H9 (cell line): ENCODE measurements around the gene FLT1. TPM values are rescaled to one million over a fixed set of nuclear protein-coding genes. Genes with fewer than 3 reads are reported as not detected.
A peak's percentile ranks its signal among the peaks of the same experiment; 100 is the strongest.

Experiments used
- DNase-seq: peaks from one replicate; pipeline ENCODE4 v3.0.0-alpha.2; 2017
- H2AFZ ChIP-seq: one replicate; pipeline ENCODE4 v1.6.1; 2013; ENCODE audit warnings: mild to moderate bottlenecking, low read length, control low read depth, moderate library complexity
- H2AK5ac ChIP-seq: 2 replicates; pipeline ENCODE4 v1.6.1; 2013; ENCODE audit warnings: low read length, control low read depth, mixed read lengths; ENCODE audit not compliant: insufficient read length
- H2BK120ac ChIP-seq: one replicate; pipeline ENCODE4 v1.6.1; 2013; ENCODE audit warnings: low read depth, mild to moderate bottlenecking, low read length, control low read depth, inconsistent platforms; ENCODE audit not compliant: poor library complexity, severe bottlenecking
- H2BK12ac ChIP-seq: 2 replicates; pipeline ENCODE4 v1.6.1; 2013; ENCODE audit warnings: low read length, control low read depth, mixed read lengths, low read depth; ENCODE audit not compliant: insufficient read length
- H2BK15ac ChIP-seq: 2 replicates; pipeline ENCODE4 v1.6.1; 2013; ENCODE audit warnings: low read depth, low read length, control low read depth
- H2BK20ac ChIP-seq: one replicate; pipeline ENCODE4 v1.6.1; 2013; ENCODE audit warnings: low read depth, mild to moderate bottlenecking, low read length, control low read depth, inconsistent platforms; ENCODE audit not compliant: poor library complexity, severe bottlenecking
- H2BK5ac ChIP-seq: 2 replicates; pipeline ENCODE4 v1.6.1; 2013; ENCODE audit warnings: low read length, control low read depth, mixed read lengths; ENCODE audit not compliant: insufficient read length
- H3K14ac ChIP-seq: 2 replicates; pipeline ENCODE4 v1.6.1; 2013; ENCODE audit warnings: low read length, control low read depth; ENCODE audit not compliant: insufficient read depth
- H3K18ac ChIP-seq: 2 replicates; pipeline ENCODE4 v1.6.1; 2013; ENCODE audit warnings: low read depth, mild to moderate bottlenecking, mixed read lengths, low read length, control low read depth; ENCODE audit not compliant: insufficient read length
- H3K23ac ChIP-seq: 2 replicates; pipeline ENCODE4 v1.6.1; 2013; ENCODE audit warnings: low read length, control low read depth, mixed read lengths, low read depth; ENCODE audit not compliant: insufficient read length
- H3K23me2 ChIP-seq: 2 replicates; pipeline ENCODE4 v1.6.1; 2013; ENCODE audit warnings: low read depth, mild to moderate bottlenecking, mixed read lengths, low read length, control low read depth; ENCODE audit not compliant: insufficient read length, poor library complexity, severe bottlenecking
- H3K27ac ChIP-seq: 2 replicates; pipeline ENCODE4 v1.5.1; 2013; ENCODE audit warnings: low read length, control low read depth, mixed read lengths, low read depth; ENCODE audit not compliant: insufficient read length
- H3K27me3 ChIP-seq: 2 replicates; pipeline ENCODE4 v1.6.1; 2013; ENCODE audit warnings: low read length, control low read depth, inconsistent platforms; ENCODE audit not compliant: insufficient read depth
- H3K4ac ChIP-seq: 2 replicates; pipeline ENCODE4 v1.6.1; 2013; ENCODE audit warnings: low read depth, mild to moderate bottlenecking, control low read depth, inconsistent platforms, low read length, moderate library complexity
- H3K4me1 ChIP-seq: 2 replicates; pipeline ENCODE4 v1.6.1; 2013; ENCODE audit warnings: low read length, control low read depth, inconsistent platforms; ENCODE audit not compliant: insufficient read depth
- H3K4me2 ChIP-seq: 2 replicates; pipeline ENCODE4 v1.6.1; 2013; ENCODE audit warnings: low read length, control low read depth, mixed read lengths; ENCODE audit not compliant: insufficient read length, insufficient read depth
- H3K56ac ChIP-seq: 2 replicates; pipeline ENCODE4 v1.6.1; 2013; ENCODE audit warnings: low read depth, mild to moderate bottlenecking, mixed read lengths, low read length, control low read depth; ENCODE audit not compliant: insufficient read length
- H3K79me1 ChIP-seq: 2 replicates; pipeline ENCODE4 v1.6.1; 2013; ENCODE audit warnings: low read depth, mild to moderate bottlenecking, moderate library complexity, low read length, control low read depth, inconsistent platforms; ENCODE audit not compliant: insufficient read depth, poor library complexity, severe bottlenecking
- H3K79me2 ChIP-seq: 2 replicates; pipeline ENCODE4 v1.6.1; 2013; ENCODE audit warnings: low read length, control low read depth, inconsistent platforms; ENCODE audit not compliant: insufficient read depth
- H3K9ac ChIP-seq: 2 replicates; pipeline ENCODE4 v1.6.1; 2013; ENCODE audit warnings: low read length, control low read depth, mixed read lengths; ENCODE audit not compliant: insufficient read length; ENCODE audit errors: extremely low read depth
- H3K9me3 ChIP-seq: one replicate; pipeline ENCODE4 v1.6.1; 2013; ENCODE audit warnings: low read depth, low read length, inconsistent platforms; ENCODE audit not compliant: control insufficient read depth
- H3T11ph ChIP-seq: one replicate; pipeline ENCODE4 v1.6.1; 2013; ENCODE audit warnings: mild to moderate bottlenecking, low read length, control low read depth, inconsistent platforms
- H4K20me1 ChIP-seq: one replicate; pipeline ENCODE4 v1.6.1; 2013; ENCODE audit not compliant: control insufficient read depth, insufficient read length, insufficient read depth
- H4K5ac ChIP-seq: 2 replicates; pipeline ENCODE4 v1.6.1; 2013; ENCODE audit warnings: low read depth, mild to moderate bottlenecking, mixed read lengths, low read length, control low read depth; ENCODE audit not compliant: insufficient read length
- H4K8ac ChIP-seq: replicated peaks from 2 replicates; pipeline ENCODE4 v1.6.1; 2013; ENCODE audit warnings: low read length, control low read depth, mixed read lengths, low read depth; ENCODE audit not compliant: insufficient read length
- H4K91ac ChIP-seq: 2 replicates; pipeline ENCODE4 v1.6.1; 2013; ENCODE audit warnings: low read depth, mild to moderate bottlenecking, moderate library complexity, mixed read lengths, low read length, control low read depth; ENCODE audit not compliant: insufficient read length
- H3K27ac Mint-ChIP-seq, 3 experiments: 2 replicates in 2 of 3; 3 replicates in 1 of 3; pipeline ENCODE4 v1.8.0; 2020 to 2021; ENCODE audit warnings: mixed read lengths in 3 of 3, mild to moderate bottlenecking in 1 of 3, moderate library complexity in 1 of 3
- H3K27me3 Mint-ChIP-seq: 2 replicates; pipeline ENCODE4 v1.8.0; 2021; ENCODE audit warnings: low read depth, mild to moderate bottlenecking, moderate library complexity, mixed read lengths
- H3K36me3 Mint-ChIP-seq, 3 experiments: 2 replicates in 2 of 3; 3 replicates in 1 of 3; pipeline ENCODE4 v1.8.0; 2020 to 2021; ENCODE audit warnings: low read depth in 3 of 3, mixed read lengths in 3 of 3; ENCODE audit not compliant: insufficient read depth in 1 of 3
- H3K4me1 Mint-ChIP-seq, 2 experiments: 2 replicates each; pipeline ENCODE4 v1.8.0; 2020; ENCODE audit warnings: mixed read lengths in 2 of 2
- H3K4me3 Mint-ChIP-seq, 2 experiments: 2 replicates in 1 of 2; 3 replicates in 1 of 2; pipeline ENCODE4 v1.8.0; 2020 to 2021; ENCODE audit warnings: mild to moderate bottlenecking in 2 of 2, mixed read lengths in 2 of 2, moderate library complexity in 1 of 2
- H3K9me3 Mint-ChIP-seq, 2 experiments: 2 replicates in 1 of 2; 3 replicates in 1 of 2; pipeline ENCODE4 v1.8.0; 2020; ENCODE audit warnings: mild to moderate bottlenecking in 2 of 2, mixed read lengths in 2 of 2, moderate library complexity in 1 of 2
- WGBS: extraction: QIAGEN DNeasy Blood & Tissue Kit; methylation state at CpG from one replicate; pipeline ENCODE4 v1.1.7; 2013; ENCODE audit warnings: missing lambda C conversion rate, low lambda C conversion rate, mixed read lengths; ENCODE audit not compliant: insufficient read length; ENCODE audit errors: extremely low coverage; 5-methylcytosine and 5-hydroxymethylcytosine counted together
- total RNA-seq: library from RNA; stranded (reverse); gene quantifications from 2 replicates; pipeline ENCODE4 v1.2.1, GENCODE V29; 2021
- TF ChIP-seq, protein P1 (sequence below): fragments of 200-600 bp; sonication (generic); conservative IDR thresholded peaks from 3 replicates; pipeline ENCODE4 v1.8.0; 2021; ENCODE audit warnings: antibody characterized with exemption, mild to moderate bottlenecking

Gene FLT1
- total RNA-seq, 1 experiment from 2014 or later, result 84.1 TPM

DNA sequence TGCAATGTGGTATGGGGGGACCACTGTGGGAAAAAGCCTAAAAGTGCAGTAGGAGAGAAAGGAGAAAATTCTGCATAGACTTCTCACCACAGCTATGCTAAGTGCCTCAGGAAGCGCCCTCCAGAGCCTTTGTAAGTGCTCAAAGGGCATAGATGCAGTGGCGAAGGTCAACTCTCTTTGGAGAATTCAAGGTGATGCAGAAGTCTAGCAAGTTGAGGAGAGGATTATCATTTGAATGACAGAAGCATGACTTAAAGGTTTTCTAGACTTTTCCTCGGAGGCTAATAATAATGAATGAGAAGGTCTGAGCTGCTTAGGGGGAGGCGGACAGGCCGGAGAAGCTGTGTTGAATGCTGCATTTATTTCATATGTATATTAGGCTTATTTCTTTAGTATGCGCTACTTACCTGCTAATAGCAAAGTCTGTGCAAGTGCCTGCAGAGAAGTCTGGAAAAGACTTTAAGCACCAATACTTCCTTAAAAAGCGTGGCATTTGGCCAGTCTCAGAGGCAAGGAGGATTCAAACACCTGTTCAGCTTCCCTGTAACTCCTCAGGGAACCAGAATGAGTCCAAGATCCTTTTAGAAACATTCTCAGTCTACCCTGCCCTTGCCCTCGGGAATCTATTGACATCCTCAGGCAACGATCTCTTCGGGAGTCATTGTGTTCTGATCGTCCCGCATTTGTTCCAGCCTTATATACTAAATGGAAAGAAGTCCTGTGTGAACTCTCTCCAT, 56.2 kb downstream of the FLT1 start:
- peak; percentile 74 for DNase-seq
- peak overlapping the region; percentile 87 to 99 (median 92) for H3K27ac Mint-ChIP-seq

More for the DNA sequence above, 56.2 kb downstream of the FLT1 start:
- Mint-ChIP-seq H3K27me3 (no peaks in the 10 kb centered on the region), H3K4me3 (peak overlapping the region; percentile 21 to 38; a peak in 4 of 5 replicates), H3K4me1 (peaks cover 75 to 82% of the 10 kb centered on the region in 2 experiments), H3K9me3 (peaks cover 0 to 2% of the 10 kb centered on the region in 2 experiments; a peak in 3 of 5 replicates), H3K36me3 (peaks cover 50 to 67% (median 58%) of the 10 kb centered on the region in 3 experiments)
- no peaks in the 10 kb centered on the region for H3K9me3 ChIP-seq
- no peak overlapping the region for H2BK120ac ChIP-seq
- H3K56ac ChIP-seq, result peak overlapping the region; percentile 57
- no peaks in the 10 kb centered on the region for H3K79me1 ChIP-seq
- WGBS, result no CpG with 5 or more reads among the region's 12 CpGs
- no peak overlapping the region for H2BK12ac ChIP-seq
- no peak overlapping the region for H2BK15ac ChIP-seq
- no peaks in the 10 kb centered on the region for H3K79me2 ChIP-seq
- no peak overlapping the region for H3K23ac ChIP-seq
- H3K23me2 ChIP-seq, result no peaks in the 10 kb centered on the region
- H4K91ac ChIP-seq, result no peak overlapping the region
- H3K18ac ChIP-seq, result no peak overlapping the region
- TF ChIP-seq, protein P1, sequence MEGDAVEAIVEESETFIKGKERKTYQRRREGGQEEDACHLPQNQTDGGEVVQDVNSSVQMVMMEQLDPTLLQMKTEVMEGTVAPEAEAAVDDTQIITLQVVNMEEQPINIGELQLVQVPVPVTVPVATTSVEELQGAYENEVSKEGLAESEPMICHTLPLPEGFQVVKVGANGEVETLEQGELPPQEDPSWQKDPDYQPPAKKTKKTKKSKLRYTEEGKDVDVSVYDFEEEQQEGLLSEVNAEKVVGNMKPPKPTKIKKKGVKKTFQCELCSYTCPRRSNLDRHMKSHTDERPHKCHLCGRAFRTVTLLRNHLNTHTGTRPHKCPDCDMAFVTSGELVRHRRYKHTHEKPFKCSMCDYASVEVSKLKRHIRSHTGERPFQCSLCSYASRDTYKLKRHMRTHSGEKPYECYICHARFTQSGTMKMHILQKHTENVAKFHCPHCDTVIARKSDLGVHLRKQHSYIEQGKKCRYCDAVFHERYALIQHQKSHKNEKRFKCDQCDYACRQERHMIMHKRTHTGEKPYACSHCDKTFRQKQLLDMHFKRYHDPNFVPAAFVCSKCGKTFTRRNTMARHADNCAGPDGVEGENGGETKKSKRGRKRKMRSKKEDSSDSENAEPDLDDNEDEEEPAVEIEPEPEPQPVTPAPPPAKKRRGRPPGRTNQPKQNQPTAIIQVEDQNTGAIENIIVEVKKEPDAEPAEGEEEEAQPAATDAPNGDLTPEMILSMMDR, result no peak
- H3K14ac ChIP-seq, result no peak overlapping the region
- H2BK20ac ChIP-seq, result no peak overlapping the region
- H3K27ac ChIP-seq, result peak overlapping the region; percentile 96
- no peak overlapping the region for H2AFZ ChIP-seq
- H4K5ac ChIP-seq, result no peak overlapping the region
- H3T11ph ChIP-seq, result no peak overlapping the region
- H2AK5ac ChIP-seq, result no peak overlapping the region
- no peak overlapping the region for H3K4ac ChIP-seq
- H4K8ac ChIP-seq, result no peak overlapping the region
- no peak overlapping the region for H3K9ac ChIP-seq
- H3K4me2 ChIP-seq, result peak overlapping the region; percentile 14
- no peaks in the 10 kb centered on the region for H4K20me1 ChIP-seq
- peaks cover 28% of the 10 kb centered on the region for H3K4me1 ChIP-seq
- H3K27me3 ChIP-seq, result no peaks in the 10 kb centered on the region
- peak overlapping the region; percentile 41 for H2BK5ac ChIP-seq
